Activated T-helper 1 cell treated with anti-CD3 and anti-CD28 coated beads, Interleukin-12 subunit alpha, Interleukin-12 subunit beta, Interleukin-2, Interleukin-4 antibody, amounts not matched to agents 30 ng/mL and 10 ng/mL and 1 ng/mL, durations not matched to agents 14 hours and 24 hours and 36 hours (primary cell): ENCODE data around the gene DOCK10. TPM values are rescaled to one million over a fixed set of nuclear protein-coding genes. Genes with fewer than 3 reads are reported as not detected.

Experiments
- DNase-seq: peaks from one replicate; pipeline ENCODE4 v3.0.0; 2021; ENCODE audit warnings: low spot score
- H3K27ac Mint-ChIP-seq: one replicate; pipeline ENCODE4 v1.8.0; 2021; ENCODE audit warnings: mild to moderate bottlenecking, mixed read lengths
- H3K27me3 Mint-ChIP-seq: one replicate; pipeline ENCODE4 v1.8.0; 2022; ENCODE audit warnings: mild to moderate bottlenecking, moderate library complexity, mixed read lengths; ENCODE audit not compliant: insufficient read depth
- H3K36me3 Mint-ChIP-seq: one replicate; pipeline ENCODE4 v1.8.0; 2021; ENCODE audit warnings: low read depth, mixed read lengths
- H3K4me1 Mint-ChIP-seq: one replicate; pipeline ENCODE4 v1.8.0; 2021; ENCODE audit warnings: low read depth, mixed read lengths
- H3K4me3 Mint-ChIP-seq: one replicate; pipeline ENCODE4 v1.8.0; 2021; ENCODE audit warnings: mild to moderate bottlenecking, moderate library complexity, mixed read lengths
- H3K9me3 Mint-ChIP-seq: one replicate; pipeline ENCODE4 v1.8.0; 2021; ENCODE audit warnings: mixed read lengths
- intact Hi-C: fragments of 100-400 bp; cut with micrococcal nuclease; formaldehyde crosslinking; loops from one replicate; pipeline ENCODE4 v1.15.1; 2024
- total RNA-seq: library from RNA; stranded (reverse); gene quantifications from 2 replicates; pipeline ENCODE4 v1.2.3, GENCODE V29; 2022

Gene DOCK10
- total RNA-seq, 1 donor from 2014 or later, result 159 TPM

GRCh38 chr2:224775647-224776046, 266.6 kb downstream of the DOCK10 start:
- Mint-ChIP-seq H3K9me3 (no peaks in the 10 kb centered on the region), H3K4me1 (peaks cover 7% of the 10 kb centered on the region), H3K4me3 (no peak overlapping the region), H3K27me3 (no peaks in the 10 kb centered on the region), H3K27ac (no peak overlapping the region), H3K36me3 (peaks cover 51% of the 10 kb centered on the region)
- no peak for DNase-seq
- intact Hi-C loops, result no loop called here

GRCh38 chr2:224774735-224775134, 267.5 kb downstream of the DOCK10 start:
- H3K9me3 Mint-ChIP-seq, result no peaks in the 10 kb centered on the region
- peaks cover 60% of the 10 kb centered on the region for H3K36me3 Mint-ChIP-seq
- peaks cover 7% of the 10 kb centered on the region for H3K4me1 Mint-ChIP-seq
- no peak overlapping the region for H3K27ac Mint-ChIP-seq
- intact Hi-C loops, result no loop called here
- H3K4me3 Mint-ChIP-seq, result no peak overlapping the region
- no peak for DNase-seq
- no peaks in the 10 kb centered on the region for H3K27me3 Mint-ChIP-seq

- Mint-ChIP-seq H3K4me3 (no peak overlapping the region), H3K27me3 (no peaks in the 10 kb centered on the region), H3K36me3 (peaks cover 76% of the 10 kb centered on the region), H3K4me1 (peaks cover 15% of the 10 kb centered on the region), H3K9me3 (no peaks in the 10 kb centered on the region), H3K27ac (no peak overlapping the region)
- no peak for DNase-seq
- intact Hi-C loops, result no loop called here
Measured at GRCh38 chr2:224772494-224772893, 269.8 kb downstream of the DOCK10 start.

DNA sequence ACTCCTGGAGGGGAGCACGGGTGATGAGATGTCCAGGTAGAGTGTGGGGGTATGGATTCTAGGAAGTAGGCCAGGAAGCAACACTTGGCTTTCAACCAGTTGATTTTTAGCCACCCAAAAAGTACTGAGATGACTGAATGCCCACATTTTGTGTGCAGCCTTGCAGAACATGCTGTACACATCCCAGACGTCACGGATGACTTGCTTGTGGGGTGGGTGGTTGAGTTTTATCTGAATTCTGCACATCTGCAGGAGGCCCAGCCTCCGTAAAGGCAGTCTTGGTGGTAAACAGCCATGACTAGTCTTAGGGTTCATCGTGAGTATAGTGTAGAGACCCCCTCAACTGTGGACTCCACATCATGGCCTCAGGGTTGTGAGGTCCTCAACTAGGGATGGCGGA, 272.8 kb downstream of the DOCK10 start:
- intact Hi-C loops, result loop anchor here (10.0 kb wide), 1 partner anchor 275 kb away; no protein-coding TSS in a partner anchor
- Mint-ChIP-seq H3K4me1 (peaks cover 29% of the 10 kb centered on the region), H3K27ac (peak overlapping the region; percentile 34), H3K27me3 (no peaks in the 10 kb centered on the region), H3K9me3 (no peaks in the 10 kb centered on the region), H3K36me3 (peaks cover 85% of the 10 kb centered on the region), H3K4me3 (no peak overlapping the region)
- DNase-seq, result no peak

DNA sequence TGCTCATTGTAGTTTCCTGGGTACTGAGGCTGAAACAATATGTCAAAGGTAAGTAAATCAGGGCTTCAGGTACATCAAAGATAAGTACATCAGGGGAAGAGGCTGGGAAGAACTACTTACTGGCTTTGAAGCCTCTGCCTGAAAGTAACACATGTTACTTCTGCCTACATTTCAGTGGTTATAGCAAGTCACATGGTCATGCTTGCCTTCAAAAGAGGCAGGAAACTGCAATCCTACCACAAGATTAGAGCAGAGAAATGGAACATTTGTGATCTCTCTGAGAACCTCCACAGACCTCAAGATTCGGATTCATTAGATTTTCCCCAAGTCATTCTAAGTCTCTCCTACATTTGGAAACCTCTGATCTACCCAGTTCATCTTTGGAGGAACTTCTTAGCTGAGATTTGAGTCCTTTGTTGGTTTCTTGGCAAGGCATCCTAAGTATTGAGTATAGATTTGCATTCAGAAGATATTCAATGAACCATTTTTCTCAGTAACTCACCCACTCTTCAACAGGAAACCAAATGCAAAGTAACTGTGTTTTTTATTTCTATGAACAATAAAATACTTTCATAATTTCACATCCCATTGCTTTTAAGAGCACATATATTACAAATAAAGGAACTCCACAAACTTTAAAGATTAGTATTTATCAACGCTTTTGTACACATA, 277.6 kb downstream of the DOCK10 start:
- H3K4me3 Mint-ChIP-seq, result no peak overlapping the region
- H3K36me3 Mint-ChIP-seq, result peaks cover 82% of the 10 kb centered on the region
- peak overlapping the region; percentile 86 for H3K27ac Mint-ChIP-seq
- DNase-seq, result peak; percentile 5
- no peaks in the 10 kb centered on the region for H3K27me3 Mint-ChIP-seq
- H3K9me3 Mint-ChIP-seq, result peaks cover 11% of the 10 kb centered on the region
- H3K4me1 Mint-ChIP-seq, result peaks cover 40% of the 10 kb centered on the region
- intact Hi-C loops, result loop anchor here (10.0 kb wide), 1 partner anchor 270 kb away; no protein-coding TSS in a partner anchor

- Mint-ChIP-seq H3K9me3 (peaks cover 42% of the 10 kb centered on the region), H3K27me3 (no peaks in the 10 kb centered on the region), H3K4me1 (peaks cover under 1% of the 10 kb centered on the region), H3K4me3 (no peak overlapping the region), H3K36me3 (peaks cover 55% of the 10 kb centered on the region), H3K27ac (no peak overlapping the region)
- no peak for DNase-seq
- intact Hi-C loops, result no loop called here
Measured at GRCh38 chr2:224757934-224758548, 284.2 kb downstream of the DOCK10 start.

DNA sequence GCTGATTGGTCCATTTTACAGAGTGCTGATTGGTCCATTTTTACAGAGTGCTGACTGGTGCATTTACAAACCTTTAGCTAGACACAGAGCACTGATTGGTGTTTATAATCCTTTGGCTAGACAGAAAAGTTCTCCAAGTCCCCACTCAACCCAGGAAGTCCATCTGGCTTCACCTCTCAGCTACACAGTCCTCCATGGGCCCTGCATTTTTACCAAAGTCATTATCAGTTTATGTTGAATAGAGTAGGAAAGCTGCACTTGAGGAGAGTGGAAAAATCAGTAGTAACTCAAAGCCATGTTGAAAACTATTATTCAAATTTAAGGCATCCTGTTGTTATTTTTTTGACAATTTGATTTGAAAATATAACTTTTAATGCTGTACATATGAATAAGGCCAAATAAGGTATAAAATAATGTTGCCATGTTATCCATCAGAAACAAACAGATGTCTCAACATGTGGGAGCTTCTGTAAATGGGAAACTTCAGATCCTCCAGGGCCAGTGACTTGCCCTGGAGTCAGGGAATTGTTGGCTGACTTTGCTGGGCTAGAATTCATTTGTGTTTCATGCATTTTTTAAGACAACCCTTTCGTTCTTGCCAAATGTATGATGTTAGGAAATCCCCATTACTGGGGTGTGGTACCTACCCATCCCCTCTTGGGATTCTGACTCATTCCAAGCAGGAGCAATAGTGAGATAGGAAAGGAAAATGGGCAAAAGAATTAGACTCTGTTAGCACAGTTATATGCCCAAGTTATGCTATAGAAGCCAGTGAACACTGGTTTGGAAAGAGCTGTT, 288.3 kb downstream of the DOCK10 start:
- no peaks in the 10 kb centered on the region for H3K27me3 Mint-ChIP-seq
- DNase-seq, result no peak
- peaks cover 23% of the 10 kb centered on the region for H3K9me3 Mint-ChIP-seq
- intact Hi-C loops, result no loop called here
- peaks cover 21% of the 10 kb centered on the region for H3K36me3 Mint-ChIP-seq
- H3K27ac Mint-ChIP-seq, result no peak overlapping the region
- H3K4me3 Mint-ChIP-seq, result no peak overlapping the region
- no peaks in the 10 kb centered on the region for H3K4me1 Mint-ChIP-seq

DNA sequence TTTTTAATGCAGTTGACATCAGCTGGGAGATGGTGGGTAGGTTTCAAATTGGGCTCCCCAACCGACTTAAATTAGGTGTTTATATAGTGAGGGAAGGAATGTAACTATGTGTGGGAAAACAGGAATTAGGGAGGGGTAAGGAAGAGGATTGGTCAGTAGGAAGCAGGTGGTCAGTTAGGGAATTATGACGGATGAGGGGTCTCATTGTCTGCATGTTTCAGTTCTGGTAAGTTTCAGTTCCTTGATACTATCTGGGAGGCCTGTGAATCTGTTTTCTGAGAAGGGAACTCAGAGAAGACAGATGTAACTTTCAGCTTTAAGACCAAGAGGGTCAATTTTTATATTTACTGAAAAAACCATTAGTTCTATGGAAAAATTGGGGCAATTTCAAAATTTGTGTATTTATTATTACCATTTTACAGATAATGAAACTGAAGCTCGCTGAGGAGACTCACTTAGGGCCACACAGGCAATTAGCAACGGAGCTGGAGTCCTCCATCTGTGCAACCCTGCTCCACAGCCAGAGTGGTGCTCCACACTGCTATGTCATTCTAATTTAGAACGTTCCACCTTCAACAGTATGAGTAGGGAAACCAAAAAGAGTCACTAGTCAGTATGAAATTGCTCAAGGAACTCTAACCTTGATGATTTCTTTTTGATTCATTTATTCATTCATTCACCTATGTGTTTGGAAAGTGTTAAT, 290.1 kb downstream of the DOCK10 start:
- no peaks in the 10 kb centered on the region for H3K4me1 Mint-ChIP-seq
- DNase-seq, result no peak
- H3K27ac Mint-ChIP-seq, result no peak overlapping the region
- H3K9me3 Mint-ChIP-seq, result peaks cover 6% of the 10 kb centered on the region
- peaks cover 3% of the 10 kb centered on the region for H3K36me3 Mint-ChIP-seq
- peaks cover 4% of the 10 kb centered on the region for H3K27me3 Mint-ChIP-seq
- H3K4me3 Mint-ChIP-seq, result no peak overlapping the region
- intact Hi-C loops, result no loop called here

- no peaks in the 10 kb centered on the region for H3K9me3 Mint-ChIP-seq
- no peak for DNase-seq
- H3K27ac Mint-ChIP-seq, result no peak overlapping the region
- H3K4me3 Mint-ChIP-seq, result no peak overlapping the region
- no peaks in the 10 kb centered on the region for H3K4me1 Mint-ChIP-seq
- H3K27me3 Mint-ChIP-seq, result peaks cover 8% of the 10 kb centered on the region
- H3K36me3 Mint-ChIP-seq, result no peaks in the 10 kb centered on the region
- intact Hi-C loops, result no loop called here
Measured at GRCh38 chr2:224749136-224749535, 293.1 kb downstream of the DOCK10 start.

DNA sequence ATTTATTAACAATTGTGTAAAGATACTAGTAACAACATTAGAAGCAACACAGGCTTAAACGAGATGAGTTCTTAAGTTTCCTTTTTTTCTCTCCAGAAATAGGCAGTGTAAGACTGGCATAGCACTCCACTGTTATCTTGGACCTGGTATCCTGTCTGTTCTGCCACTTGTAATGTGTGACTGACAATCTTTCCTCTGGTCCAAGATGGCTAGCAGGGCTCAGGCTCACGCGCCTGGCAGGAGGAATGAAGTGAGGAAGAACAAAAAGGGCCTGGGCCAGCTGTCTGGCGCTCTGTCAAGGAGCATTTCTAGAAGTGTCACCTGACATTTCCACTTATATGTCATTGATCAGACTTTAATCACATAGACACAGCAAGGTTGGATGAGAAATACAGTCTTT, 294.5 kb downstream of the DOCK10 start:
- Mint-ChIP-seq H3K36me3 (no peaks in the 10 kb centered on the region), H3K27ac (no peak overlapping the region), H3K4me3 (no peak overlapping the region), H3K4me1 (no peaks in the 10 kb centered on the region), H3K27me3 (peaks cover 8% of the 10 kb centered on the region), H3K9me3 (no peaks in the 10 kb centered on the region)
- DNase-seq, result no peak
- intact Hi-C loops, result no loop called here

DNA sequence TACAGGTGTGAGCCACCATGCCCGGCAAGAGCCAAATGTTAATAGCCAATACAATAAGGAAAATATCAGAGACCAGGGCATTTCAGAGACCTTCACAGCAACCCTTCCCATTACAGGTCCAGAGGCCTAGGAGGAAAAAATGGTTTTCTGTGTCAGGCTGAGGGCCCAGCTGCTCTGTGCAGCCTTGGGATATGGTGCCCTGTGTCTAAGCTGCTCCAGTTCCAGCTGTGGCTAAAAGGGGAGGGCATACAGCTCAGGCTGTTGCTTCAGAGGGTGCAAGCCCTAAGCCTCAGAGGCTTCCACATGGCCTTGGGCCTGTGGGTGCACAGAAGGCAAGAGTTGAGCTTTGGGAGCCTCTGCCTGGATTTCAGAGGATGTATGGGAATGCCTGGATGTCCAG, 306.0 kb downstream of the DOCK10 start:
- Mint-ChIP-seq H3K4me3 (no peak overlapping the region), H3K27me3 (no peaks in the 10 kb centered on the region), H3K36me3 (no peaks in the 10 kb centered on the region), H3K27ac (no peak overlapping the region), H3K9me3 (peaks cover 26% of the 10 kb centered on the region), H3K4me1 (no peaks in the 10 kb centered on the region)
- DNase-seq, result no peak
- intact Hi-C loops, result no loop called here

DNA sequence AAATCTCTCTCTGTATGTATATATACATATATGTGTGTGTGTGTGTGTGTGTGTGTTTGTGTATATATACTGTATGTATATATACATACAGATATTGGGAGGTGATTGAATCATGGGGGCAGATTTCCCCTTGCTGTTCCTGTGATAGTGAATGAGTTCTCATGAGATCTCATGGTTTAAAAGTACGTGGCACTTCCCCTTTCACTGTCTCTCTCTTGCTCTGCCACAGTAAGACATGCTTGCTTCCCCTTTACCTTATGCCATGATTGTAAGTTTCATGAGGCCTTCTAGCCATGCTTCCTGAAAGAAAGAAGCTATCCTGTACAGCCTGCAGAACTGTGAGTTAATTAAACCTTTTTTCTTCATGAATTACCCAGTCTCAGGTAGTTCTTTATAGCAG, 307.3 kb downstream of the DOCK10 start:
- peaks cover 3% of the 10 kb centered on the region for H3K27me3 Mint-ChIP-seq
- no peak for DNase-seq
- no peak overlapping the region for H3K4me3 Mint-ChIP-seq
- H3K36me3 Mint-ChIP-seq, result no peaks in the 10 kb centered on the region
- intact Hi-C loops, result no loop called here
- H3K4me1 Mint-ChIP-seq, result no peaks in the 10 kb centered on the region
- peaks cover 26% of the 10 kb centered on the region for H3K9me3 Mint-ChIP-seq
- H3K27ac Mint-ChIP-seq, result no peak overlapping the region
